ENCODE measurements around the gene RASAL3. TPM values are rescaled to one million over a fixed set of nuclear protein-coding genes. Genes with fewer than 3 reads are reported as not detected.
"Not testable (repeated sequence)": the region's sequence is repeated elsewhere in the genome, so short reads cannot be mapped to it uniquely, and the experiment has no call there.

Gene RASAL3
- total RNA-seq, 4 donors from 2014 or later: 2.5 to 3.9 (median 2.8) TPM

DNA sequence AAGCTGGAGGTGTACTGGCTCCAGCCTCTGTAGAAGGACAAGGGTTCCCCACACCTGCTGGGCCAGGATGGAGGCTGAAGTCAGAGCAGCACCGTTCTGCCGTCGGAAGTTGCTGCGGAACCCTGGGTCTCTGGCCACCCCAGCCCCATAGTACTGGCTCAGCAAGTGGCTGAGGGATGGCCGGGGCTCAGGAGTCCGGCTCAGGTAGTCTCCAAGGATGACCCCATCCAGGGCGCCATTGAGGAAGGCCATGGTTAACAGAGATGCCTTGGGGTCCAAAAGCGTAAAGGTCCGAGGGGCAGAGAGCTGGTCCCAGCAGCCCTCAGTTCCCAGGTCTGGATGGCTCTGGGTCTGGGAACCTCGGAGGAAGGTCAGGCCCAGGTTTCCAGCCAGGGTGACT, 11.3 kb upstream of the RASAL3 start:
- WGBS: no CpG with 5 or more reads among the region's 10 CpGs
- H3K27ac ChIP-seq (replicated peaks in 1 of 4): no peak overlapping the region
- H3K9me3 ChIP-seq: peaks cover 0 to 5% (median 0%) of the 10 kb centered on the region in 4 donors
- peaks cover 0 to 19% (median 4%) of the 10 kb centered on the region in 4 donors for H3K27me3 ChIP-seq
- no peaks in the 10 kb centered on the region for H3K36me3 ChIP-seq
- DNase-seq (ENCODE audit: extremely low spot score): no peak
- intact Hi-C loops (cut with DNase I): no loop called here
- TF ChIP-seq CTCF (IDR thresholded peaks at IDR 0.05): no peak
- TF ChIP-seq POLR2A (IDR thresholded peaks at IDR 0.05; ENCODE audit: low read depth): no peak
- TF ChIP-seq EP300 (IDR thresholded peaks at IDR 0.05): no peak
- TF ChIP-seq POLR2AphosphoS5 (IDR thresholded peaks at IDR 0.05): no peak
- H3K4me3 ChIP-seq: no peak overlapping the region
- no peaks in the 10 kb centered on the region for H3K4me1 ChIP-seq

DNA sequence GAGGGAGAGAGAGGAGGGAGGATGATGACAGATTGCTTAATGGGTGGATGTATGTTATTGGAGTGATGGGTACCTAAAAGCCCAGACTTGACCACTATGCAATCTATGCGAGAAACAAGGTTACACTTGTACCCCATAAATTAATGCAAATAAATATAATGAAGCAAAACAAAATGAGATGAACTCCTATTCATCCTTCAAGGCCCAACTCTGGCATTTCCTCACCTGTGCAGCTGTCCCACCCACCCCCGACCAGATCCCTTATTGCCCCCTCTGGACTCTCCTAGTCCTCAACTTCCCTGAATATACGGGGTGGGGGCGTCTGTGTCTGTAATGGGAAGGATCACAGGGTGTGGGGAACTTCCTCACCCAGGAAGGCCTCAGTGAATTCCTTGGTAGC, 10.8 kb upstream of the RASAL3 start:
- no peak for DNase-seq (ENCODE audit: extremely low spot score)

GRCh38 chr19:15473821-15474220, 9.5 kb upstream of the RASAL3 start:
- Histone ChIP-seq H3K27me3 (peaks cover 0 to 37% (median 13%) of the 10 kb centered on the region in 4 donors), H3K4me1 (peaks cover 7 to 15% (median 10%) of the 10 kb centered on the region in 4 donors)
- intact Hi-C loops (cut with DNase I); H3K9me3 ChIP-seq; H3K27ac ChIP-seq (replicated peaks in 1 of 4); H3K36me3 ChIP-seq; DNase-seq (ENCODE audit: extremely low spot score); H3K4me3 ChIP-seq: not testable (repeated sequence)
- 69% methylated on average over 4 of the region's 4 CpGs for WGBS

More for the DNA sequence above, 10.8 kb upstream of the RASAL3 start:
- no peak overlapping the region for H3K27ac ChIP-seq (replicated peaks in 1 of 4)
- peaks cover 0 to 5% (median 0%) of the 10 kb centered on the region in 4 donors for H3K9me3 ChIP-seq
- 85% methylated on average over 4 of the region's 4 CpGs for WGBS
- intact Hi-C loops (cut with DNase I): no loop called here
- H3K27me3 ChIP-seq: peaks cover 0 to 24% (median 4%) of the 10 kb centered on the region in 4 donors
- TF ChIP-seq POLR2AphosphoS5 (IDR thresholded peaks at IDR 0.05): no peak
- peaks cover 0 to 2% (median 0%) of the 10 kb centered on the region in 4 donors for H3K4me1 ChIP-seq
- H3K4me3 ChIP-seq: no peak overlapping the region
- no peaks in the 10 kb centered on the region for H3K36me3 ChIP-seq

GRCh38 chr19:15471639-15472101, 7.3 kb upstream of the RASAL3 start:
- Histone ChIP-seq H3K4me3 (no peak overlapping the region), H3K27me3 (peaks cover 0 to 54% (median 17%) of the 10 kb centered on the region in 4 donors), H3K27ac (replicated peaks in 1 of 4) (no peak overlapping the region), H3K9me3 (peaks cover 0 to 5% (median 0%) of the 10 kb centered on the region in 4 donors), H3K4me1 (peaks cover 7 to 15% (median 10%) of the 10 kb centered on the region in 4 donors), H3K36me3 (no peaks in the 10 kb centered on the region)
- 51% methylated on average over 20 of the region's 31 CpGs for WGBS
- no peak for TF ChIP-seq POLR2AphosphoS5 (IDR thresholded peaks at IDR 0.05)
- no peak for TF ChIP-seq EP300 (IDR thresholded peaks at IDR 0.05)
- no peak for TF ChIP-seq POLR2A (IDR thresholded peaks at IDR 0.05; ENCODE audit: low read depth)
- no peak for TF ChIP-seq CTCF (IDR thresholded peaks at IDR 0.05)
- intact Hi-C loops (cut with DNase I): no loop called here
- DNase-seq (ENCODE audit: extremely low spot score): no peak

- TF ChIP-seq CTCF (IDR thresholded peaks at IDR 0.05): no peak
- TF ChIP-seq EP300 (IDR thresholded peaks at IDR 0.05): no peak
- no peak for TF ChIP-seq POLR2A (IDR thresholded peaks at IDR 0.05; ENCODE audit: low read depth)
- no peak for TF ChIP-seq POLR2AphosphoS5 (IDR thresholded peaks at IDR 0.05)
- WGBS: 5% methylated on average over 14 of the region's 65 CpGs
- H3K9me3 ChIP-seq: no peaks in the 10 kb centered on the region
- peak overlapping the region; percentile 28 to 54 (median 40) for H3K4me3 ChIP-seq
- peaks cover 0 to 73% (median 21%) of the 10 kb centered on the region in 4 donors for H3K27me3 ChIP-seq
- H3K4me1 ChIP-seq: peaks cover 7 to 15% (median 12%) of the 10 kb centered on the region in 4 donors
- intact Hi-C loops (cut with DNase I): no loop called here
- no peaks in the 10 kb centered on the region for H3K36me3 ChIP-seq
- DNase-seq (ENCODE audit: extremely low spot score): no peak
- no peak overlapping the region for H3K27ac ChIP-seq (replicated peaks in 1 of 4)
Measured at GRCh38 chr19:15469513-15470297, 5.4 kb upstream of the RASAL3 start.

All from esophagus muscularis mucosa (tissue), 4 donors.